NCI-H187 (cell line): Measurements from ENCODE around the gene SH3GLB1.

Experiments
- DNase-seq, 2 experiments: peaks; one replicate each; lab custom pipeline; 2025; lab: John Stamatoyannopoulos, UW

SH3GLB1 gene

DNA sequence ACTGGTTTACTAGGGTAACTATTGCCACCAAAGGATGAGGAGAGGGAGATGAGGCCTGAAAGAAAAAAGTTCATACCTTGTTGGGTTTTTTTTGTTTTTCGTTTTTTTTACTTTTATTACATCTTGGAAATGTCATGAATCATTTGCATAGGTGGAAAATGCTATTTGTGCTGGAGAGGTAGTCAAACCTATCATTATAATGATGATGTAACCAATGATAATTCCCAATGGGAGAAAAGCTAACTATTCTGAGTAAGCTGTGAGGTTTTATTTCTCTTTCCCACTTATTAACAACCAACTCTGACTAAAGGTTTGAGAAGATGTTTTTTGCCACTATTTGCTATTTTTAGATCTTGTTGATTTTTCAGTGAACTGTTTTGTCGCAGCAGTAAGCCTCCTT is 29.0 kb downstream of the SH3GLB1 start:
- DNase-seq = no peak

GRCh38 chr1:86739648-86740509 is 35.5 kb downstream of the SH3GLB1 start:
- DNase-seq = no peak

- DNase-seq = no peak
These were observed 37.7 kb downstream of the SH3GLB1 start for GRCh38 chr1:86741947-86742572.

DNA sequence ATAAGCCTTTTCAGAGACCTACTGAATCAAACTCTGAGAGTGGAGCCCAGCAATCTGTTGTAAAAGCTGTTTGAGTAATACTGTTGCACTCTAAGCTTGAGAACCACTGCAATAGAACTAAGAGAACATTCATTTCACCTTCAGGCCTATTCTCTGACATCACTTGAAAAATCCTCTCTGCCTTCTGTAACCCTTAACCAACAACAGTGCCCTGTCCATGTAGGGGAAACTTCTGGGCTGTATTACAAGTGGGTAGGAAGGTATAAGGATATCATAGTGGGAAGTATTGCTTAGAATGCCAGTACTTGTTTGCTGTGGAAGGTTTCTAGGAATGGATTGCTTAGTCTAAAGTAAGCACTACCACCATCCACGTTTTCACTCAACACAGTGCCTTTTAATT is 42.9 kb downstream of the SH3GLB1 start:
- no peak for DNase-seq

GRCh38 chr1:86748622-86749373 is 44.4 kb downstream of the SH3GLB1 start:
- no peak for DNase-seq

- no peak for DNase-seq
These were observed 45.7 kb downstream of the SH3GLB1 start for GRCh38 chr1:86750076-86750475.

- DNase-seq = no peak
These were observed 46.2 kb downstream of the SH3GLB1 start for GRCh38 chr1:86750530-86750929.

DNA sequence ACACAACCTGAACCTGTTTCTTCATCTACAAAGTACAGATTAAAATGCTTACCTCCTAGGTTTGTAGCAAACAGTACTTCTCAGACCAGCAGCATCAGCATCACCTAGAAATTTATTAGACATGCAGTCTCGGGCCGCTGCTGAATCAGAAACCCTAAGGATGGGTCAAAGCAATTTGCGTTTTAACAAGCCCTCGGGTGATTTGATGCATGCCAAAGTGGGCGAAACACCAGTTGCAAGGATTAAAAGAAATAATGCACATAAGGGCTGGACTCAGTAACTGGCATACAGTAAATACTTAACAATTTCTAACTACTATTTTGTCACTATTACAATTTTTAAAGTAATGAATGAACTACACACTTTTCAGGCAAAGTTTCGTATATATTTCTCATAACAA is 47.5 kb downstream of the SH3GLB1 start:
- DNase-seq = no peak

DNA sequence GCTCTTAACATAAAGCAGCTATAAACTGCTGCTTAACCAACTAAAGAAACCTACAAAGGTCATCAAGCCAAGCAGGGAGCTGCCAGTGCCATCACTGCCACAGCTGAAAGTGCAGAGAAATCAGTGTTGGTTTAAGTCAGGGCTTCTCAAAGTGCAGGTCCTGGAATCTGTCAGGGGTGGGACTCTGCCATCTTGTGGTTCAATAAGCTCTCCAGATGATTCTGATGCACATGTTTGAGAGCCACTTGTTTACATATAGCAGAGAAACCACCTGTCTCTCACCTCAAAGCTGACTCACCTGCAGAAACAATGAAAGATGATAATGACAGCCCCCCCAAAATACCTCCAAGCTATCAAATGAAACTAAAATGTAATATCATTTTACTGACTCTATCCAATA is 49.3 kb downstream of the SH3GLB1 start:
- peak in 1 of 2 experiments; percentile 42 for DNase-seq

DNA sequence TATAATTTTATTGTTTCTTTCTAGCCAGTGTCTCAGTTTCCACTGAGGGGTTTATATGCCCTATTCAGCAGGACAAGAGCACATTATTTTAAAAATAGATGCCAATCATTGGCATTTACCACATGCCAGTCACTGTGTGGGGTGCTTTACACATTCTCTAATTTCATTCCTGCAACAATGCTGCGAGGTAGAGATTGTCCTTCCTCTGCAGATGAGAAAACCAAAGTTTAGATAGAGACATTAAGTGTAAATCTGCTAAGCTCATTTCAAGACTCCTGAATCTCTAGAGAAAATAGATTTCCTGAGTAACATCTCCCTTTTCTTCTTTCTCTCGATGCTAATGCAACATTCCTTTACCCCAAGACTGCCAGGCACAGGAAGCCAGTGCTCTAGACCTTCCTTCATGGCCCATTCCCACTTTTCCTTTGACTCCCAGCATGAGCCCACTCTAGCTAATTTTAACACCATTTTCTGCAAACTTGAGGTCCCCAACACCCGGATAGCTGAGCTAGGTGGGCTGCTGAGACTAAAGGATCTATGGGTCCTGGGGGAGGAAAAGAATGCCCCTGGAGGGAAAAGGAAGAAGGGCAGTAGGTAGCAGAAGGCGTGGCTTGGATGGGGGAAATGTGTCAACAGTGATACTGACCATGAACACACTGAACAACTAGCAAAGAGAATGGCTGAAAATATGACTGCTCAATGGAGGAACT is 50.0 kb downstream of the SH3GLB1 start:
- DNase-seq = no peak

DNA sequence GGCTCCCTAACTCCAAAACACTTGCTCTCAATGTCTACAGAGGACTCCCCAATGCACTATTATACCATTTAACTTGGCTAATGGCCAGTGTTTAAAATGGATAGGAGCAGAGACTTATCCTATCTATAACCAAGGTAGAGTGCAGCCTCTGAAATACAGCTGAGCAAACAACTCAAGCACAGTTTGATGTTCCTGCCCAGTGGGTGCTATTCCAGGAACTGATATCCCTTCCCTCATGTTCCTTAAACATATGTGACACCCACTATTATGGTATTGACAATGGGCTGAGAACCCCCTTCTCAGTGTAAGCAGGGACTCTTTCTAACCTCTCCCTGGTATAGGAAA is 51.7 kb downstream of the SH3GLB1 start:
- DNase-seq = peak; percentile 70 to 86

DNA sequence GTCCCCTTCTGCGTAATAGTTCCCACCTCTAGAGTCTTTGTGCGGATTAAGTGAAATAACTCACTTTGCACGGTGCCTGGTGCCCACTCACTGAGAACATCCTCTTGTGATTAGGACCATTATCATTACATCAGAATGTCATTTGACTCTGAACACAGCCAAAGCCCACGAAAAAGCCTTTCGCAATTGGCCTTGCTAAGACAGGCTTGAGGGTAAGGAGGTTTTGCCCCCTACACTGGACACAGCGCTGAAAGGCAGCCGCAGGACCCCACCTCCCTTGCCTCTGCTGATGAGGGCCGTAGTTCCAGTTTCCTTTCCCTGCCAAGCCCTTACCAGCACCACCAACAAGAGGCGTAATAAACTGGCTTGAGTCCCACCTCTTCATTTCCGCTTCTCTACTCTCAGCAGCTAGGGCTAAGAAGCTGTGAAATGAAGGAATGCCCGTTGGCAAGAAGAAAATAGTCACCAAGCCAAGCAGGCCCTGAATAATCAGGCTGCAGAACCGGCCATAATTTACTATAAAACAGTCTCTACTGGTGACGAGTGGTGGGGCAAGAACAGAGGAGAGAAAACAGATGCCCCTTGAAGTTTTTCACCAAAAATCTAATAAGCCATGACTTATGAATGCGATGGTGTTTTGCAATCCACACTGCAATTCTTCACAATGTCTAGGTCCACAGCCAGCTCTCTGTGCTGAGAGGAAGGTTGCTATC is 53.1 kb downstream of the SH3GLB1 start:
- DNase-seq = no peak

GRCh38 chr1:86758570-86758969 is 54.2 kb downstream of the SH3GLB1 start:
- DNase-seq = no peak

GRCh38 chr1:86760199-86760598 is 55.8 kb downstream of the SH3GLB1 start:
- DNase-seq = no peak

DNA sequence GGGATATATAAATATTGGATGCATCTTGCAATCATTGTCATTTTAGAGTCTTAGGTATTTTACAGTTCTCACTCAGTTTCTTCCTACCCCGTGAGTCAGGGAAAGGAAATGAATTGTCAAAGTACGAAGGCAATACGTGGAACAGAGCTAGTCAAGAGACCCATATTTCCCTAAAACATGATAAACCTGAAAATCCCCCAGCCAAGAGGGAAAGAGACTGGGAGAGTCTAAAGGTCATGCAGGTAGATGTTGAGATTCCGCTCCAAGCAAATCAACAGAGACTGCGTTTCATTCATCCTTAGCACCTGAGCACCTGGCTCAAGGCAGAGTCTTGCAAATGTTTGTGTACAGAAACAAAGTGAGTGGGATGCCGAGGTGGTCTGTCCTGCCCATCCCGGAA is 58.0 kb downstream of the SH3GLB1 start:
- no peak for DNase-seq

DNA sequence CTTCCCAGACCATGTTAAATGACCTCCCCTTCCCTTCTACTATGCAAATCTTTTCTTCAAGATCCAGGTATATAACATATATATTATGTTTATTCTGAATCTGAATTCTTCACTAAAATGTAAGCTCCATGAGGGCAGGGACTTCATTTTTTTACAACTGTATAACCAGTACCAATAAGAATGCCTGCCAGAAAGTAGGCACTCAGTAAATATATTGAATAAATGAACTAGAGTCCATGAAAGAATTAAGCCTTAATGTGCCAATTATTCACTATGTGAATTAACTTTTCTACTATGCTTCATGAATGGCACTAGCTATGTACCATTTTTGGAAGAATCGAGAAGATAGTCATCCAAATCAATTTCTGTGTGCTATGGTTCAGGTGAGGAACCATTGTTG is 60.1 kb downstream of the SH3GLB1 start:
- DNase-seq = no peak

DNA sequence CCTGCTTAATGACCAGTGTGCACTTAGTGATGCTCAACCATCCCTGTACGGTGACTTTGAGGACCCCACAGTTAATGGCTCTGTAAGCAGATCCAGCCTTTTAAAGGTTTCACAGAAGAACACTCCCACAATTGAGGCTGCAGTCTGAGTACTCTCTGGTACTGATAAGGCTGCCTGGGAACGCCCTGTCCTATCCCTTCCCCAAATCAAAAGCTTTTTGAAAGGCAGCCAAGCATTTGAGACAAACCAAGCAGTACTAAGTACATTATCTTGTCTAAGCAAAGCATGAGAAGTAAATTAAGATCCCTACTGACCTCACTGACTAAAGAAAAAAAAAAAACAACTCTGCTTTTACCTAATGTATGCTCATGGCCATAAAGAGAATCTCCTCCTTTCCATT is 60.7 kb downstream of the SH3GLB1 start:
- peak; percentile 47 to 83 for DNase-seq

DNA sequence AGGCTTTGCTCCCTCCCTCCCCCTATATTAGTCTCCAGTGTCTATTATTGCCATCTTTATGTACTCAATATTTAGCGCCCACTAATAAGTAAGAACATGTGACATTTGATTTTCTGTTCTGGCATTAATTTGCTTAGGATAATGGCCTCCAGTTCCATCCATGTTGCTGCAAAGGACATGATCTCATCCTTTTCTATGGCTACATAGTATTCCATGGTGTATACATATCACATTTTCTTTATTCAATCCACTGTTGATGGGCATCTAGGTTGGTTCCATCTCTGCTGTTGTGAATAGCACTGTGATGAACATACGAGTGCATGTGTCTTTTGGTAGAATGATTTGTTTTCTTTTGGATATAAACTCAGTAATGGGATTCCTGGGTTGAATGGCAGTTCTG is 61.3 kb downstream of the SH3GLB1 start:
- DNase-seq = no peak

DNA sequence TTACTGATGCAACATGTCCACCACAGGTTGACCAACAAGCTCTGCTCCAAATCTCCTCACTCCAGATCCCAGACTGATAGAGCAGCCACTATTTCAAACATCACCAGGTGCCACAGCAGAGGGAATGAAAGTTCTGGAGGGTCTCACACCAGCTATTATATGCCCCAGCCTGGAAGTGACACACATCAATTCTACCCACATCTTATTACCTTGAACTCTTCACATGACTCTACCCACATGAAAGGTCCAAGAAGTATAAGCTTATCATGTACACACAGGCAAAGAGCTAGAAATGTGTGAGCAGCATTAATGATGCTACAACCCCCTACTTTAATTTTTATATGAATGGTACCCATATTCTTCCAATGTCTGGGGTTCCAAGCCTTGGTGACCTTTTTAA is 64.2 kb downstream of the SH3GLB1 start:
- no peak for DNase-seq

DNA sequence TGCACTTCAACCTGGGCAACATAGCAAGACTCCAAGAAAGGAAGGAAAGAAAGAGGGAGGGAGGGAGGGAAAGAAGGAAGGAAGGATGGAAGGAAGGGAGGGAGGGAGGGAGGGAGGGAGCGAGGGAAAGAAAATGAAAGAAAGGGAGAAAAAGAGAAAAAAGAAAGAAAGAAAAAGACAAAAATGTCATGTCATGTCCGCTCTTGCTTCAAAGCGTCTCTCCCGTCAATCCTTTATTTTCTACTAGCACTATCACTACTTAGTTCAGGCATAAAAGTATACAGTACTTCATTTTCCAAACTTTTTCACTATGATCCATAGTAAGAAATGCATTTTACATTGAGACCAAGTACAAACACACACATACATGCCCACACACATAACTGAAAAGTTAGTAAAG is 64.7 kb downstream of the SH3GLB1 start:
- DNase-seq = no peak
